CD8-positive, alpha-beta memory T cell (primary cell): ENCODE data around the gene MOG. TPM values are rescaled to one million over a fixed set of nuclear protein-coding genes. Genes with fewer than 3 reads are reported as not detected.
"Not testable (repeated sequence)": the region's sequence is repeated elsewhere in the genome, so short reads cannot be mapped to it uniquely, and the experiment has no call there.

ENCODE experiments used
- CTCF ChIA-PET: fragments of 350-600 bp; sonication (Branson Sonifier 250); formaldehyde crosslinking; loops from one replicate; lab custom pipeline; 2021; ENCODE audit warnings: antibody characterized with exemption; lab: Charles Lee
- POLR2A ChIA-PET: fragments of 350-600 bp; sonication (Branson Sonifier 250); formaldehyde crosslinking; loops from one replicate; lab custom pipeline; 2021; ENCODE audit warnings: antibody characterized with exemption; lab: Charles Lee
- DNase-seq, 5 donors: peaks; one replicate each; pipeline versions ENCODE4 v3.0.0 to v3.0.0-alpha.2; 2020 to 2022; ENCODE audit warnings: mixed read lengths in 1 of 5
- H3K27ac ChIP-seq: one replicate; pipeline ENCODE4 v1.7.0; 2013; ENCODE audit warnings: low read depth, mild to moderate bottlenecking, low read length, moderate library complexity
- H3K27me3 ChIP-seq: 2 replicates; pipeline ENCODE4 v1.7.0; 2013; ENCODE audit warnings: low read length, mild to moderate bottlenecking; ENCODE audit not compliant: insufficient read depth, poor library complexity, severe bottlenecking
- H3K36me3 ChIP-seq: 2 replicates; pipeline ENCODE4 v1.7.0; 2013; ENCODE audit warnings: mild to moderate bottlenecking, low read length, moderate library complexity; ENCODE audit not compliant: insufficient read depth
- H3K4me1 ChIP-seq: 2 replicates; pipeline ENCODE4 v1.7.0; 2013; ENCODE audit warnings: mild to moderate bottlenecking, low read length, moderate library complexity; ENCODE audit not compliant: insufficient read depth
- H3K4me3 ChIP-seq: 2 replicates; pipeline ENCODE4 v1.7.0; 2013; ENCODE audit warnings: mild to moderate bottlenecking, low read length
- H3K9me3 ChIP-seq: 2 replicates; pipeline ENCODE4 v1.7.0; 2013; ENCODE audit warnings: mild to moderate bottlenecking, low read length
- H3K27ac Mint-ChIP-seq, 8 donors: one replicate each; pipeline ENCODE4 v1.8.0; 2020 to 2021; ENCODE audit warnings: mixed read lengths in 8 of 8, mild to moderate bottlenecking in 6 of 8, inconsistent platforms in 3 of 8, moderate library complexity in 3 of 8
- H3K27me3 Mint-ChIP-seq, 2 donors: one replicate each; pipeline ENCODE4 v1.8.0; 2020 to 2021; ENCODE audit warnings: mixed read lengths in 2 of 2, mild to moderate bottlenecking in 1 of 2, moderate library complexity in 1 of 2
- H3K36me3 Mint-ChIP-seq, 3 donors: one replicate each; pipeline ENCODE4 v1.8.0; 2020 to 2021; ENCODE audit warnings: mixed read lengths in 3 of 3, inconsistent platforms in 1 of 3, mild to moderate bottlenecking in 1 of 3
- H3K4me1 Mint-ChIP-seq, 3 donors: one replicate each; pipeline ENCODE4 v1.8.0; 2020 to 2021; ENCODE audit warnings: mixed read lengths in 3 of 3, inconsistent platforms in 1 of 3, mild to moderate bottlenecking in 1 of 3
- H3K4me3 Mint-ChIP-seq, 7 donors: one replicate each; pipeline ENCODE4 v1.8.0; 2020 to 2021; ENCODE audit warnings: mixed read lengths in 7 of 7, mild to moderate bottlenecking in 6 of 7, moderate library complexity in 4 of 7, inconsistent platforms in 2 of 7
- H3K9me3 Mint-ChIP-seq, 5 donors: one replicate each; pipeline ENCODE4 v1.8.0; 2020 to 2022; ENCODE audit warnings: mixed read lengths in 5 of 5, mild to moderate bottlenecking in 3 of 5, moderate library complexity in 2 of 5, inconsistent platforms in 1 of 5
- polyA plus RNA-seq: library from polyadenylated mRNA; unstranded; fragments of 300-500 nt; fragmentation: Illumina TruSeq; gene quantifications from one replicate; pipeline ENCODE4 v1.2.3, GENCODE V29; 2021
- total RNA-seq, 2 experiments: library from RNA; stranded (reverse); gene quantifications; one replicate each; pipeline ENCODE4 v1.2.3, GENCODE V29; 2021

The MOG gene
- total and polyA plus RNA-seq, 3 experiments from 2014 or later, result not detected

DNA sequence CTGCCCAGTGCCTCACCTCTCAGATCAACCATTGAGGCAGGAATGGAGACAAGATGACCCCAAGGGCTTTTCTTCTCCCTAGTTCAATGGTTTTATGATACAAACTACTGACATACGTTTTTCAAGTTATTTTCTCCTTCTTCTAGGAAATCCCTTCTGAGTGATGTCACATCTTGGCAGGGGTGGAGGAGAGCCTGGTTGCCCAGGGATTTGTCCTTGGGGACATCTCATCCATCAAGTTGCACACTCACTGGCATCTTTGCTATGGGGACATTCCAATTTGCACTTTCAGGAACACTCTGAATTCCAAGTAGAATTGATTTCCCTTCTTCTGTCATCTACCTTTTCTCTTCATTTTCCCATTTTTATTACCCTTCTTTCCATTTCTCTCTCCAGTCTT, 14.1 kb downstream of the MOG start:
- Mint-ChIP-seq H3K27me3 (peaks cover 11 to 21% of the 10 kb centered on the region in 2 donors), H3K4me1 (peaks cover 1 to 3% (median 2%) of the 10 kb centered on the region in 3 donors), H3K9me3 (no peaks in the 10 kb centered on the region), H3K36me3 (peaks cover 0 to 14% (median 0%) of the 10 kb centered on the region in 3 donors), H3K4me3 (no peak overlapping the region), H3K27ac (no peak overlapping the region)
- Histone ChIP-seq H3K9me3 (no peaks in the 10 kb centered on the region), H3K4me1 (no peaks in the 10 kb centered on the region), H3K4me3 (no peak overlapping the region), H3K36me3 (no peaks in the 10 kb centered on the region), H3K27ac (no peak overlapping the region), H3K27me3 (peaks cover 9% of the 10 kb centered on the region)
- ChIA-PET POLR2A (no interaction called here), CTCF (interaction anchor here (2.1 kb wide), 1 partner anchor 17 kb away, joined by 14 read pairs; no protein-coding TSS in a partner anchor)
- no peak for DNase-seq

GRCh38 chr6:29672116-29672515, 15.2 kb downstream of the MOG start:
- H3K4me1 ChIP-seq, H3K27ac ChIP-seq, POLR2A ChIA-PET, H3K4me3 Mint-ChIP-seq, DNase-seq, H3K27me3 ChIP-seq, H3K9me3 Mint-ChIP-seq, H3K27ac Mint-ChIP-seq, H3K36me3 ChIP-seq, H3K9me3 ChIP-seq, H3K4me3 ChIP-seq: not testable (repeated sequence)
- H3K4me1 Mint-ChIP-seq, result peaks cover 4 to 11% (median 6%) of the 10 kb centered on the region in 3 donors
- H3K36me3 Mint-ChIP-seq, result peaks cover 0 to 17% (median 0%) of the 10 kb centered on the region in 3 donors
- H3K27me3 Mint-ChIP-seq, result peaks cover 11 to 18% of the 10 kb centered on the region in 2 donors
- CTCF ChIA-PET, result interaction anchor here (0.9 to 2.1 kb wide), 2 partner anchors 18 to 22 kb away, joined by 3 to 14 read pairs; no protein-coding TSS in a partner anchor

DNA sequence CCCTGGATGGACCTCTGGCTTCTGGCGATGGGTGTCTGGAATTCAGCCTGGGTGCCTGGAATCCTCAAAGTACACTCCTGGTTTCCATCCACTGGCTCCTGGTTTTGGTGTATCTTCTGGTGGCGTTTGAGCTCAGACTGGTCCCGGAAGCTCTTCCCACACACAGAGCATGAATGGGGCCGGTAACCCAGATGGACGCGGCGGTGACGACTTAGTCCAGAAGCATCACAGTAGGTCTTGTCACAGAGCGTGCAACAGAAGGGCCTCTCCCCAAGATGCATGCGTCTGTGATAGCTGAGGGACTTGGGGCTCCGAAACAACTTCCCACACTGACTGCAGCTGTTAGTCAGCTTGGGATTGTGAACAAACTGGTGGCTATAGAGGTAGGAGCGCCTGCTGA, 16.3 kb downstream of the MOG start:
- Mint-ChIP-seq H3K9me3 (no peaks in the 10 kb centered on the region), H3K27ac (no peak overlapping the region), H3K36me3 (peaks cover 0 to 17% (median 0%) of the 10 kb centered on the region in 3 donors), H3K27me3 (peaks cover 9 to 18% of the 10 kb centered on the region in 2 donors), H3K4me3 (no peak overlapping the region), H3K4me1 (peaks cover 4 to 21% (median 7%) of the 10 kb centered on the region in 3 donors)
- H3K27me3 ChIP-seq, result peaks cover 9% of the 10 kb centered on the region
- no peaks in the 10 kb centered on the region for H3K9me3 ChIP-seq
- no peak overlapping the region for H3K4me3 ChIP-seq
- POLR2A ChIA-PET, result no interaction called here
- no peaks in the 10 kb centered on the region for H3K36me3 ChIP-seq
- no peak for DNase-seq
- H3K4me1 ChIP-seq, result no peaks in the 10 kb centered on the region
- H3K27ac ChIP-seq, result no peak overlapping the region
- CTCF ChIA-PET, result interaction anchor here (2.1 to 2.9 kb wide), 2 partner anchors 19 kb away, joined by 11 to 14 read pairs; no protein-coding TSS in a partner anchor

DNA sequence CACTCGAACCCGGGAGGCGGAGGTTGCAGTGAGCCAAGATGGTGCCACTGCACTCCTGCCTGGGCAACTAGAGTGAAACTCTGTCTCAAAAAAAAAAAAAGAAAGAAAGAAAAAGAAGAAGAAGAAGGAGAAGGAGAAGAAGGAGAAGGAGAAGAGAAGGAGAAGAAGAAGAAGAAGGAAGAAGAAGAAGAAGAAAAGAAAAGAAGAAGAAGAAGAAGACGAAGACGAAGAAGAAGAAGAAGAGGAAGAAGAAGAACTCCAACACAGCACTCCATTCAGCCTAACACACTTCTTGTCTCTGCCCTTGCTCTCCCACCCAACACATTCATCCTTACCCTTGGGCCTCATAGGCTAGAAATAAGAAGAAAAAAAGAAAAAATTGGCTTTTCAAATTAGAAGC, 17.1 kb downstream of the MOG start:
- Mint-ChIP-seq H3K27ac (no peak overlapping the region), H3K4me3 (no peak overlapping the region), H3K27me3 (peaks cover 6 to 14% of the 10 kb centered on the region in 2 donors), H3K9me3 (no peaks in the 10 kb centered on the region), H3K36me3 (peaks cover 0 to 17% (median 0%) of the 10 kb centered on the region in 3 donors), H3K4me1 (peaks cover 4 to 25% (median 7%) of the 10 kb centered on the region in 3 donors)
- Histone ChIP-seq H3K9me3 (no peaks in the 10 kb centered on the region), H3K4me1 (no peaks in the 10 kb centered on the region), H3K27ac (no peak overlapping the region), H3K27me3 (peaks cover 9% of the 10 kb centered on the region), H3K36me3 (no peaks in the 10 kb centered on the region), H3K4me3 (no peak overlapping the region)
- no peak for DNase-seq
- CTCF ChIA-PET, result interaction anchor here (2.9 kb wide), 1 partner anchor 20 kb away, joined by 11 read pairs; no protein-coding TSS in a partner anchor
- POLR2A ChIA-PET, result no interaction called here

DNA sequence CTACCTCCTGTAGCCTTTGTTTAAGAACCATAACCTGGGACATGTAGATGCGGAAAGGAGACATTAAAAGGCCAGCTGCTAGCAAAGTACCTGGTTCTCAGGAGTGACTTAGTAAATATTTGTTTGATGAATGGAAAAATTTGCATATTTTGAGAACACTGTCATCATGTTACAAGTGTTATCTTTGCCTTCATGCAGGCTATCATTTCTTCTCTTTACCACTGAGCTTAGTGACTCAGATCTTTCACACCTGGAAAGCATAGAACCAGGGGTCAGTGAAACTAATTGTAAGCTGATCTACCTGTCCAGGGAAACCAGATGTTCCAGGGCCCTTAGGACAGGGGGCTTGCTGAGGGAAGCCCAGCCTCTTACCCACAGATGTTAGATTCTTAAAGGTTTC, 18.7 kb downstream of the MOG start:
- Histone ChIP-seq H3K27me3 (peaks cover 9% of the 10 kb centered on the region), H3K4me1 (no peaks in the 10 kb centered on the region), H3K36me3 (no peaks in the 10 kb centered on the region), H3K27ac (no peak overlapping the region), H3K4me3 (no peak overlapping the region), H3K9me3 (no peaks in the 10 kb centered on the region)
- Mint-ChIP-seq H3K4me3 (no peak overlapping the region), H3K27ac (peak overlapping the region in 2 of 8 donors; percentile 47 to 75), H3K36me3 (peaks cover 0 to 17% (median 0%) of the 10 kb centered on the region in 3 donors), H3K4me1 (peaks cover 4 to 39% (median 7%) of the 10 kb centered on the region in 3 donors), H3K9me3 (no peaks in the 10 kb centered on the region), H3K27me3 (peaks cover 3 to 13% of the 10 kb centered on the region in 2 donors)
- no peak for DNase-seq
- ChIA-PET CTCF (interaction anchor here (2.9 kb wide), 1 partner anchor 22 kb away, joined by 11 read pairs; no protein-coding TSS in a partner anchor), POLR2A (no interaction called here)

DNA sequence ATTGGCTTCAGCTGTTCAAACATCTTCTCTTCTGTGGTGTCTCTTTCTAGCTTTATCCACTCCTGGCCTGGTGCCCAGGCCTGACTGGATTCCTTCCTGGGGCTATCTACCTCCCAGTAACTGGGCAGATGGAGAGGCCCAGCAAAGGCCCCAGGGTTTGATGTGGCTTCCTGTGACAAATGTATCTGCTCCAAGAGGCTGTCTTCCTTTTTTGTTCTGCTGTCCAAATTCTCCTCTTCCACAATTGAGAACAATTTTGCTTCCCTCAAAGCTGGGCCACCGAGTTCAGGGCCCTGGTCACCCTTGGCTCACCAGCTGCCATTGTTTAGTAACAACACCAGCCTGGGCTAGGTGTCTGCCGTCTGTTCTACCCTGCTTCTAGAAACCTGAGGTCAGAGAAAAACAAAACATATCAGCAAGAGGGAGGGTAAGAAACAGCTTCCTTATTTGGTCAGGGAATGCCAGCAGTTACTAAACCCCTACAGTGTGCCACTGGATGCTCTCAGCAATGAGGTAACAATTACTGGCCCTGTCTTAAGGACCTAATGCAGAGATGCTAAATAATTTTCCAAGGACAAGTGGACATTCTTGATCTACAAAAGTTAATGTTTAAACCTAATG, 20.2 kb downstream of the MOG start:
- Histone ChIP-seq H3K27me3 (no peaks in the 10 kb centered on the region), H3K36me3 (no peaks in the 10 kb centered on the region), H3K27ac (no peak overlapping the region), H3K4me3 (no peak overlapping the region), H3K9me3 (no peaks in the 10 kb centered on the region), H3K4me1 (no peaks in the 10 kb centered on the region)
- Mint-ChIP-seq H3K9me3 (no peaks in the 10 kb centered on the region), H3K27ac (peak overlapping the region in 4 of 8 donors; percentile 79 to 98 (median 84)), H3K36me3 (peaks cover 0 to 20% (median 0%) of the 10 kb centered on the region in 3 donors), H3K4me1 (peaks cover 4 to 45% (median 7%) of the 10 kb centered on the region in 3 donors), H3K4me3 (no peak overlapping the region), H3K27me3 (peaks cover 6 to 10% of the 10 kb centered on the region in 2 donors)
- DNase-seq, result no peak
- POLR2A ChIA-PET, result no interaction called here
- CTCF ChIA-PET, result interaction anchor here (1.7 kb wide), 1 partner anchor 24 kb away, joined by 8 read pairs; no protein-coding TSS in a partner anchor

DNA sequence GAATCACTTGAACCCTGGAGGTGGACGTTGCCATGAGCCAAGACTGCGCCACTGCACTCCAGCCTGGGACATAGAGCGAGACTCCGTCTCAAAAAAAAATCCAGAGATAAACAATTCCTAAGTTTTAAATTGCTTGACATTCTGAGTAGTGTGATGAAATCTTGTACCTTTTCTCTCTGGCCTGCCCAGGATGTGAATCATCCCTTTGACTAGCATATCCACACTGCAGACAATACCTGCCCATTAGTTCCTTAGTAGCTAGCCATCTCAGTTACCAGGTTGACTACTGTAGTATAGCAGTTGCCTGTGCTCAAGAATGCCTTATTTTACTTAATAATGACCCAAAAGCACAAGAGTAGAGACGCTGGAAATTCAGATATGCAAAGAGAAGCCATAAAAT, 21.2 kb downstream of the MOG start:
- Histone ChIP-seq H3K9me3 (no peaks in the 10 kb centered on the region), H3K4me3 (no peak overlapping the region), H3K27me3 (no peaks in the 10 kb centered on the region), H3K4me1 (no peaks in the 10 kb centered on the region), H3K27ac (no peak overlapping the region), H3K36me3 (no peaks in the 10 kb centered on the region)
- CTCF ChIA-PET, result interaction anchor here (1.1 to 1.7 kb wide), 2 partner anchors 25 to 29 kb away, joined by 3 to 8 read pairs; no protein-coding TSS in a partner anchor
- Mint-ChIP-seq H3K36me3 (peaks cover 0 to 18% (median 0%) of the 10 kb centered on the region in 3 donors), H3K4me1 (peaks cover 4 to 45% (median 7%) of the 10 kb centered on the region in 3 donors), H3K9me3 (no peaks in the 10 kb centered on the region), H3K27me3 (peaks cover 6% of the 10 kb centered on the region in 2 donors), H3K27ac (peak overlapping the region in 1 of 8 donors; percentile 58), H3K4me3 (no peak overlapping the region)
- DNase-seq, result no peak
- POLR2A ChIA-PET, result interaction anchor here (0.7 kb wide), 1 partner anchor 57 kb away, joined by 4 read pairs; no protein-coding TSS in a partner anchor

- Histone ChIP-seq H3K4me3 (no peak overlapping the region), H3K27me3 (no peaks in the 10 kb centered on the region), H3K36me3 (no peaks in the 10 kb centered on the region), H3K4me1 (no peaks in the 10 kb centered on the region), H3K27ac (no peak overlapping the region), H3K9me3 (no peaks in the 10 kb centered on the region)
- Mint-ChIP-seq H3K27ac (peak overlapping the region in 1 of 8 donors; percentile 79), H3K27me3 (peaks cover 6% of the 10 kb centered on the region in 2 donors), H3K4me1 (peaks cover 9 to 58% (median 15%) of the 10 kb centered on the region in 3 donors), H3K9me3 (no peaks in the 10 kb centered on the region), H3K36me3 (peaks cover 0 to 11% (median 0%) of the 10 kb centered on the region in 3 donors), H3K4me3 (peak overlapping the region in 4 of 7 donors; percentile 74 to 86 (median 82))
- ChIA-PET CTCF (interaction anchor here (1.6 kb wide), 1 partner anchor 27 kb away, joined by 4 read pairs; no protein-coding TSS in a partner anchor), POLR2A (no interaction called here)
- no peak for DNase-seq
Measured at GRCh38 chr6:29679962-29680361, 23.1 kb downstream of the MOG start.
